Measurements from ENCODE around the gene TTYH3.
A peak's percentile ranks its signal among the peaks of the same experiment; 100 is the strongest.

Gene TTYH3

GRCh38 chr7:2608921-2609411 lies 22.8 kb upstream of the TTYH3 start:
- peak; percentile 86 for DNase-seq (ENCODE audit: low spot score)
- peak; percentile 40 for TF ChIP-seq CTCF (IDR thresholded peaks at IDR 0.05; ENCODE audit: extremely low read depth, missing control alignments)

GRCh38 chr7:2609646-2610045 lies 22.1 kb upstream of the TTYH3 start:
- peak; percentile 20 for DNase-seq (ENCODE audit: low spot score)

- no peak for TF ChIP-seq CTCF (IDR thresholded peaks at IDR 0.05; ENCODE audit: extremely low read depth, missing control alignments)
- DNase-seq (ENCODE audit: low spot score), result peak; percentile 27
These were observed 21.3 kb upstream of the TTYH3 start for GRCh38 chr7:2610466-2610865.

GRCh38 chr7:2610898-2611297 lies 20.9 kb upstream of the TTYH3 start:
- peak; percentile 11 for DNase-seq (ENCODE audit: low spot score)
- no peak for TF ChIP-seq CTCF (IDR thresholded peaks at IDR 0.05; ENCODE audit: extremely low read depth, missing control alignments)

- no peak for DNase-seq (ENCODE audit: low spot score)
- no peak for TF ChIP-seq CTCF (IDR thresholded peaks at IDR 0.05; ENCODE audit: extremely low read depth, missing control alignments)
These were observed 20.4 kb upstream of the TTYH3 start for GRCh38 chr7:2611401-2611800.

- TF ChIP-seq CTCF (IDR thresholded peaks at IDR 0.05; ENCODE audit: extremely low read depth, missing control alignments), result no peak
These were observed 19.9 kb upstream of the TTYH3 start for GRCh38 chr7:2611922-2612321.

GRCh38 chr7:2612445-2613097 lies 19.2 kb upstream of the TTYH3 start:
- TF ChIP-seq CTCF (IDR thresholded peaks at IDR 0.05; ENCODE audit: extremely low read depth, missing control alignments), result no peak
- DNase-seq (ENCODE audit: low spot score), result no peak

More at GRCh38 chr7:2611922-2612321, 19.9 kb upstream of the TTYH3 start:
- no peak for DNase-seq (ENCODE audit: low spot score)
